ENCODE results near the gene HPN. TPM values are rescaled to one million over a fixed set of nuclear protein-coding genes. Genes with fewer than 3 reads are reported as not detected.
"Not testable (repeated sequence)": the region's sequence is repeated elsewhere in the genome, so short reads cannot be mapped to it uniquely, and the experiment has no call there.

Gene HPN
- total and polyA plus RNA-seq, 2 donors, result 0.73 TPM; not detected in 1

DNA sequence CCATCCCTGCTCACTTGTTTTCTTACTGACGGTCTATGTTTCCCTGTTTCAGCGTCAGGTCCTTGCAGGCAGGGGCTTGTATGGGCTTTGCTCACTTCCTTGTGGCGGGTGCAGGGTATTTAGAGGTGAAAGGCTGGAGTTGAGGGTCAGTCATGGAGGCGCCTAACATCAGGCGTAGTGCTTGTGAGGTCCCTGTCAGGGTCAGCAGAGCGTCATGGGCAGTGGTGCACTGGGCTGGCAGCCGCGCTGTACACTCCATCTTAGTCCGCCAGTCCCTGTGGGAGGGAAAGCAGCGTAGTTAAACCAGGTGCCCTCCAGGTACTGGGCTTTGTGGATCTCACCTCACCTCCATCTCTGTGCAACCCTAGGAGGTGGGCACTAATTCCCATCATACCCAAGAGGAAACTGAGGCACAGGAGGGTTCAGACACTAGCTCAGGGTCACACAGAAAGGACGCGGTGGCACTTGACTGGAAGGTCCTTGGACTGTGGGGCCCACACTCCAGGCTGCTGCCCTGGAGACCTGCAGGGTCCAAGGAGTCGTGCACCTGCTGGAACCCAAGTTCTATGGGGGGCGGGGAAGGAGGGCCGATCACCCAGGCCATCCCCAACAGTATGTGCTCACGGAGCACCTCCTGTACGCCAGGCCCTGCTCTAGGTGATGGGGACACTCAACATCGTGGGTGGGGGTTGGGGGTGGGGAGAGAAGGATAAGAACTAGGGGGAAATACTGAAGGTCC is 36.8 kb upstream of the HPN start:
- no peak overlapping the region for H3K27ac ChIP-seq (ENCODE audit: low read depth)
- no peak for DNase-seq (ENCODE audit: extremely low spot score)
- H3K4me1 ChIP-seq (ENCODE audit: insufficient read depth), result peaks cover 2% of the 10 kb centered on the region
- no peak overlapping the region for H3K4me3 ChIP-seq (ENCODE audit: low read depth, low read length)
- 90% methylated on average over 18 of the region's 18 CpGs for WGBS
- H3K36me3 ChIP-seq (ENCODE audit: insufficient read depth), result no peaks in the 10 kb centered on the region

DNA sequence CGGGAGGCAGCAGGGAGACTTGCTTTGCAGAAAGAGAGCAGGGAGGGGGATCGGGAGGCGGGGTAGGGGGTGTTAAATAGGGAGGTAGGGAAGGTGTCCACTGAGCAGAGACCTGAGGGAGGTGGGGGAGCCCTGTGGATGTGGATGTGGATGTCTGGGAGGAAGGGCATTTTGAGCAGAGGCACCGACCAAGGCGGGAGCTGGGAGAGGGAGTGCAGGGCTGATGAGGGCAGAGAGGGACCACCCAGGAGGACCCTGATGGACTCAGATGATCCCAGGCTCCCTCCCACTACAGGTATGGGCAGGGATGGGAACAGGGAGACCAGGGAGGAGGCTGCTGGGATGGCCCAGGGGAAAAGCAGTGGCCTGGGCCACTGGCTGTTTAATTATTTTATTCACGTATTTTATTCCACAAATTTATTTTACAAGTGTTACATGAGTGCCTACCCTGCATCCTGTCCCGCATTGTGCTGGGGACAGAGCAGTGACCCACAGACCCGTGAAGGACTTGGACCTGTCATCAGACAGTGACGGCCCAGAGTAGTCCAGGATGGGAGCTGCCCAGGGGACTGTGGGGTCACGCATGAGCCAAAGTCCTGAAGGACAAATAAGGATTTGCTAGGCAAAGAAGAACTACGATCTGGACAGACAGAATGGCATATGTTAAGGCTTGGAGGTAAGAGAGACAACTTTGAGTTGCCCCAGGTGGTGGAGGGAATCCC is 36.1 kb upstream of the HPN start:
- 82% methylated on average over 11 of the region's 11 CpGs for WGBS
- H3K4me1 ChIP-seq (ENCODE audit: insufficient read depth), result peaks cover 2% of the 10 kb centered on the region

DNA sequence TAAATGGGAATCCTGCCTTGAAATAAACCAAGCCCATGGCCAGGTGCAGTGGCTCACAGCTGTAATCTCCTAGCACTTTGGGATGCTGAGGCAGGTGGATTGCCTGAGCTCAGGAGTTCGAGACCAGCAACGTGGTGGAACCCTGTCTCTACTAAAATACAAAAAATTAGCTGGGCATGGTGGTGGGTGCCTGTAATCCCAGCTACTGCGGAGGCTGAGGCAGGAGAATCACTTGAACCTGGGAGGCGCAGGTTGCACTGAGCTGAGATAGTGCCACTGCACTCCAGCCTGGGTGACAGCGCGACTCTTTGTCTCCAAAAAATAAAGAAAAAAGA is 35.5 kb upstream of the HPN start:
- H3K27ac ChIP-seq (ENCODE audit: low read depth); H3K4me3 ChIP-seq (ENCODE audit: low read depth, low read length); H3K36me3 ChIP-seq (ENCODE audit: insufficient read depth); H3K4me1 ChIP-seq (ENCODE audit: insufficient read depth); DNase-seq (ENCODE audit: extremely low spot score): not testable (repeated sequence)
- WGBS, result 86% methylated on average over 6 of the region's 6 CpGs

More for the DNA sequence above, 36.1 kb upstream of the HPN start:
- DNase-seq (ENCODE audit: extremely low spot score), result no peak
- Histone ChIP-seq H3K27ac (ENCODE audit: low read depth) (no peak overlapping the region), H3K36me3 (ENCODE audit: insufficient read depth) (peaks cover 2% of the 10 kb centered on the region), H3K4me3 (ENCODE audit: low read depth, low read length) (no peak overlapping the region)

DNA sequence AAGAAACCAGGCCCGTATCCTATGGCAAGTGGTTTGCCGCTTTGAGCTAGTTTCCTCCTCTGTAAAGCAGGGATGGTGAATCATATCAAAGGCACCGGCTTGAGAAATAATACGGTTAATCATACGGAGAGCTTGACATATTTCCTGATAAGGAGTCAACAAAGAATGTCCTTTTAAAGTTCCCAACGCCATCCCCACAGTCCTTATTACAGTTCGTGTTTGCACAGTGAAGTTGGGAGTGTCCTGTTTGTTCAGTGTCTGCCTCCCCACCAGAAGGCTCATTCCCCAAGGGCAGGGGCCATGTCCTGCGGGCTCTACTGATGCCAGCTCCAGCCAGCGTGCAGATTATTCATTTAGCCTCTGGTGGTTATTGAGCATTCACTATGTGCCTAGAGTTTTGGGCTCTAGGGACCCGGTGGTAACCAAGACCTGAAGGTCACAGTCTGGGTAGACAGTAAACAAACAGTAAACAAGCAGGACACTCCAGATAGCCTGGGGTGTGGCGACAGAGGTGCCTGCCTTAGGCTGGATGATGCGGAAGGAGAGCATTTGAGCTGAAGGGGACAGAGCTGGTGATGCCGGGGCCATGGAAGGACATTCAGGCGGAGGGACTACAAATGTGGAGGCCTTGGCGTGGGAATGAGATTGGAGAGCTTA is 35.1 kb upstream of the HPN start:
- DNase-seq (ENCODE audit: extremely low spot score), result peak; percentile 51
- 69% methylated on average over 15 of the region's 15 CpGs for WGBS
- H3K27ac ChIP-seq (ENCODE audit: low read depth), result no peak overlapping the region
- no peak overlapping the region for H3K4me3 ChIP-seq (ENCODE audit: low read depth, low read length)
- H3K4me1 ChIP-seq (ENCODE audit: insufficient read depth), result peaks cover 2% of the 10 kb centered on the region
- H3K36me3 ChIP-seq (ENCODE audit: insufficient read depth), result peaks cover 5% of the 10 kb centered on the region

DNA sequence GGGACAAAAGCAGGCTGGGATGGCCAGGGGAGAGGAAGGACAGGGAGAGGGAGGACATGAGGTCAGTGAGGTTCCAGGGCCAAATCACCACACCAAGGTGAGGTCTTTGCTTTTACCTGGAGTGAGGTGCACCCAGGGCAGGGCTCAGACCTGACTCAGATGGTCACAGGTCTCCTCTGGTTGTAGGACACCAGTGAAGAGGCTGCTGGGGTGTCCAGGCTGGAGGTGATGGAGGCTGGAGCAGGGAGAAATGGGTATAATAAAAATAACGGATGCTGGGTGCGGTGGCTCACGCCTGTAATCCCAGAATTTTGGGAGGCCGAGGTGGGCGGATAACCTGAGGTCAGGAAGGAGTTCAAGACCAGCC is 34.5 kb upstream of the HPN start:
- H3K4me3 ChIP-seq (ENCODE audit: low read depth, low read length), result no peak overlapping the region
- H3K36me3 ChIP-seq (ENCODE audit: insufficient read depth), result peaks cover 5% of the 10 kb centered on the region
- H3K27ac ChIP-seq (ENCODE audit: low read depth), result no peak overlapping the region
- no peak for DNase-seq (ENCODE audit: extremely low spot score)
- WGBS, result 97% methylated on average over 5 of the region's 5 CpGs
- peaks cover 2% of the 10 kb centered on the region for H3K4me1 ChIP-seq (ENCODE audit: insufficient read depth)

DNA sequence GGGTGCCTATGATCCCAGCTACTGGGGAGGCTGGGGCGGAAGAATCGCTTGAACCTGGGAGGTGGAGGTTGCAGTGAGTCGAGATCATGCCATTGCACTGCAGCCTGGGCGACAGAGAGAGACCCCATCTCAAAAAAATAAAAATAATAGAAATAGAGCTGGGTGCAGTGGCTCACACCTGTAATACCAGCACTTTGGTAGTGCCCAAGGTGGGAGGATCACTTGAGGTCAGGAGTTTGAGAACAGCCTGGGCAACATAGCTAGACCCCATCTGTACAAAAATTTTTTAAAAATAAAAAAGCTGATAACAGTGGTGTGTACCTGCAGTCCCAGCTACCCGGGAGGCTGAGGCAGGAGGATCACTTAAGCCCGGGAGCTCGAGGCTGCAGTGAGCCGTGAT is 34.1 kb upstream of the HPN start:
- H3K36me3 ChIP-seq (ENCODE audit: insufficient read depth); H3K27ac ChIP-seq (ENCODE audit: low read depth); H3K4me3 ChIP-seq (ENCODE audit: low read depth, low read length); H3K4me1 ChIP-seq (ENCODE audit: insufficient read depth); DNase-seq (ENCODE audit: extremely low spot score): not testable (repeated sequence)
- 97% methylated on average over 8 of the region's 8 CpGs for WGBS

DNA sequence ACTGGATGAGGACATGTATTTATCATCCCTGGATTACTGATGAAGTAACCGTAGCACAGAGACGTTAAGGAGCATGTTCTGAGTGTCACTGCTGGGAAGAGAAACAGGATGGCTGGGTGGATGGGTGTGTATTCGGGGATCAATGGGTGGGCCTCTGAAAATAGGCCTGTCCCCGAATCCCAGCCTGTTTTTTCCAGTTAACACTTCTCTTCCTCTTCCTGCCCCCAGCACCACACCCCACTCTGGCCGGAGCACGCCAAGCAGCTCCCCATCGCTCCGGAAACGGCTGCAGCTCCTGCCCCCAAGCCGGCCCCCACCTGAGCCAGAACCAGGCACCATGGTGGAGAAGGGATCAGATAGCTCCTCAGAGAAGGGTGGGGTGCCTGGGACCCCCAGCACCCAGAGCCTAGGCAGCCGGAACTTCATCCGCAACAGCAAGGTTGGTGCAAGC is 32.6 kb upstream of the HPN start:
- H3K27ac ChIP-seq (ENCODE audit: low read depth), result no peak overlapping the region
- H3K36me3 ChIP-seq (ENCODE audit: insufficient read depth), result peaks cover 5% of the 10 kb centered on the region
- 81% methylated on average over 12 of the region's 12 CpGs for WGBS
- no peak for DNase-seq (ENCODE audit: extremely low spot score)
- H3K4me3 ChIP-seq (ENCODE audit: low read depth, low read length), result no peak overlapping the region
- peaks cover 2% of the 10 kb centered on the region for H3K4me1 ChIP-seq (ENCODE audit: insufficient read depth)

DNA sequence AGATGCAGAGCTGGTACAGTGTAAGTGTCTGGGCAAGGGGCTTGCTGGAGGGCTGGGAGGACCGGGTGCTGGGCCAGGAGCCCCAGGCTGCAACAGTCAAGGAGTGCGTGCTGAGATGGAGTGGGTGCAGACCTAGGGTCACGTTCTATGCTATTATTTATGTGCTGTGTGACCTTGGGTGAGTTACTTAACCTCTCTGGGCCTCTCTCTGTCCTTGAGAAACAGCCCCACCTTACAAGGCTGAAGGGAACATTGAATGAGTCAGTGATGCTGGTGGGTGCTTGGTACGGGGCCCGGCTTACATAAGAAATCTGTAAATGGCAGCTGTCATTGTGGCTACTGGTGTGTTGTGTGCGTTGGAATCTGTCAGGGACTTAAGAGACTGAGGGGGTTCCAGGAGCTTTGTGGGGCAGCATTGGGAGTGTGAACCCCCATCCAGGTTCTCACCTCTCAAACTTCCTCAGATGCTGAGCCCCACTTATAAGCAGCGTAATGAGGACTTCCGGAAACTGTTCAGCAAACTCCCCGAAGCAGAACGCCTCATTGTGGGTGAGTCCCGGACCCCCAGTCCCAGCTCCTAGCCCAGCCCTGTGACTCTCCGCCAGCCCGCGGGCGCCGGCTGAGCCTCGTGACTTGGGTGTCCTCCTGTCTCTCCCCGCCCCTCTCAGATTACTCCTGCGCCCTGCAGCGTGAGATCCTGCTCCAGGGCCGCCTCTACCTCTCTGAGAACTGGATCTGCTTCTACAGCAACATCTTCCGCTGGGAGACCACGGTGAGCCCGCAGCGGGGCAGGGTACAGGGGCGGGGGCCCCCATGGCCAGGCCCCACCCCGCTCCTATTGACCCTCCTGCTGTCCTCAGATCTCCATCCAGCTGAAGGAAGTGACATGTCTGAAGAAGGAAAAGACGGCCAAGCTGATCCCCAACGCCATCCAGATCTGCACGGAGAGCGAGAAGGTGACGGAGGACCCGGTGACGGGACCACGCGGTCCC is 31.8 kb upstream of the HPN start:
- Histone ChIP-seq H3K4me3 (ENCODE audit: low read depth, low read length) (no peak overlapping the region), H3K36me3 (ENCODE audit: insufficient read depth) (peaks cover 5% of the 10 kb centered on the region), H3K4me1 (ENCODE audit: insufficient read depth) (peaks cover 2% of the 10 kb centered on the region), H3K27ac (ENCODE audit: low read depth) (no peak overlapping the region)
- WGBS, result 90% methylated on average over 36 of the region's 36 CpGs
- no peak for DNase-seq (ENCODE audit: extremely low spot score)

DNA sequence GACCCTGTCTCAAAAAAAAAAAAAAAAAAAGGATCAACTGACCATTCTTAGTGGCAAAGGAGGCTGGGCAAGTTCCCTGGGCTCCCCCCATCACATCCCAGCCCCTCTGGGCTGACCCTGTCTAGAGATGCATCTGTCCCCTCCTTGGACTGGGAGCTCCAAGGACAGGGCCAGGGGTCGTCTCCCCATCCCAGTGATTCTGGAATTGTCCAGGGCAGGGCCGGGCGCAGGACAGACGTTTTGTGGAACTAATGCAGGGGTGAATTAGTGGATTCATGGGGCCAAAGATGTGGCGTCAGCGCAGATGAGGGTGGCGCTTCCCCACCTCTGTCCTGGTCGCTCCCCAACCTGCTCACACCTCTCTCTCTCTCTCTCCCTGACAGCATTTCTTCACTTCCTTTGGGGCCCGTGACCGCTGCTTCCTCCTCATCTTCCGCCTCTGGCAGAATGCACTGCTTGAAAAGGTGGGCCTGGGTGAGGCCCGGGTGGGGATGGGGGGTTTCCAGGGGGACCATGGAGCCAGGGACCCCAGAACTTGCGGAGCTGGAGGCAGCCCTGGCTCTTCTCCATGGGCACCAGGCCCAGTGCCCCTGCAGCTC is 30.3 kb upstream of the HPN start:
- Histone ChIP-seq H3K4me1 (ENCODE audit: insufficient read depth) (no peaks in the 10 kb centered on the region), H3K36me3 (ENCODE audit: insufficient read depth) (peaks cover 5% of the 10 kb centered on the region), H3K27ac (ENCODE audit: low read depth) (no peak overlapping the region), H3K4me3 (ENCODE audit: low read depth, low read length) (no peak overlapping the region)
- 82% methylated on average over 13 of the region's 13 CpGs for WGBS
- no peak for DNase-seq (ENCODE audit: extremely low spot score)

DNA sequence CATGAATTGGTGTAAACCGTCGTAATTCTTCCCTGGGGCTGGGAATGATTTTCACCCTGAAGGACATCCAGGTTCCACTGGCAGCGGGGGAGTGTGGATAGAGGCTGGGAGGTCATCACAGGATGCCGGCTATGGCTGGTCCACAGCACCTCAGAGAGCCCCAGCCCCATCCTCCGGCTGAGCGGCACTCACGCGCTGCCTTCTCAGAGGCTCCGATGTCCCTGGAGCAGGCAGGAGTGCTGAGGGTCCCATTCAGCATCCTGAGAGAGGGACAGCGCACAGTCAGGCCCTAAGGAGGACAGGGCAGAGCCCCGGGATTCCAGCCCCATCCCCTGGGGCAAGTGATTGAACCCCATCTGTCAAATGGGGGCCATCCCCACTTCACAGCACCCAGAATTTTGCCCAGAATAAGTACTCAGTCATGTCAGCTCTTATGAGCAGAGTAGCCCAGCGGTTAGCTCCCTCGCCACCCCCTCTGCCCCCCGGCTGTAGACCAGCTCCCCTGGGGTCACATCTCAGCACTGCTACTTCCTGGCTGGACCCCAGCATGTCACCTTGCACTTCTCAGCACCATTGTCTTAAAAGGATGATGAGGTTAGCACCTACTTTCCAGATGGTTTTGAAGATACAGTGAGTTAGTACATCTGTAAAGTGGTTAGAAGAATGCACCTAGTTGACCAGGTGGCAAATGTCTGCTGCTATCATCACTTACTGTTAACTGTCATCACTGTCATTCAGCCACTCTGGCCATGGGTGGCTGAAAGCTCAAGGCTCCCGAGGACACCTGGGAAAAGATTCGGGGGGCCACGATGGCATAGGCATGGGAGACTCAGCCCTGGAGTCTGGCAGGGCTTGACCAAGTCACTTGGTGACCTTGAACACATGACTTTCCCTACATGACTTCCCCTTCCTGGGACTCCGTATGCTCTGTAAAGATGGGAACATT is 29.5 kb upstream of the HPN start:
- H3K27ac ChIP-seq (ENCODE audit: low read depth), result no peak overlapping the region
- no peaks in the 10 kb centered on the region for H3K4me1 ChIP-seq (ENCODE audit: insufficient read depth)
- no peak overlapping the region for H3K4me3 ChIP-seq (ENCODE audit: low read depth, low read length)
- no peak for DNase-seq (ENCODE audit: extremely low spot score)
- H3K36me3 ChIP-seq (ENCODE audit: insufficient read depth), result peaks cover 5% of the 10 kb centered on the region
- 84% methylated on average over 18 of the region's 18 CpGs for whole genome bisulfite sequencing

DNA sequence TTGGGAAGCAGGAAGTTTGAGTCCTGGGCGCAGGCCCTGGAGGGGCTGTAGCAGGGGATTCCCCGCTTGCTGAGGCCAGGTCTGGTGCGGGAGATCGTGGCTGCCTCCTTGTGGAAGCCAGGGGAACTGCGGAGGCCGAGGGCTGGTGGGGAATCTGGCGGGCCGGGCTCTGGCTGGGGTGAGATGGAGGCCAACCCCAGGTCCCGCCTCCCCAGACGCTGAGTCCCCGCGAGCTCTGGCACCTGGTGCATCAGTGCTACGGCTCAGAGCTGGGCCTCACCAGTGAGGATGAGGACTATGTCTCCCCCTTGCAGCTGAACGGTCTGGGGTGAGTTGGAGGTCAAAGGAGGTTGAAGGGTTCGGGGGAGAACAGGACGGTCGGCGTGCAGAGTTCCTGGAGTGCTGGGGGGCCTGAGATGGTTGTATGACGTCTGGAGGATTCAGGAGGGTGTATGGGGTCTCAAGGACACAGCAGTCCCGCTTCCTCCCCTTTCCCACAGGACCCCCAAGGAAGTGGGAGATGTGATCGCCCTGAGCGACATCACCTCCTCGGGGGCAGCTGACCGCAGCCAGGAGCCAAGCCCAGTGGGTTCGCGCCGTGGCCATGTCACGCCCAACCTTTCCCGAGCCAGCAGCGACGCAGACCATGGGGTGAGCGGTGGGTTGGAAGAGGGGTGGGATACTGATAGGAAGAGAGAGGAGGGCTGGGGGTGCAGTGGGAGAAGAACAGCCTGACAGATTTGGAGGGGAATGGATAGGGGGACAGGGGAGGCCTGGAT is 28.3 kb upstream of the HPN start:
- H3K4me1 ChIP-seq (ENCODE audit: insufficient read depth), result no peaks in the 10 kb centered on the region
- WGBS, result 49% methylated on average over 32 of the region's 32 CpGs
- no peak overlapping the region for H3K4me3 ChIP-seq (ENCODE audit: low read depth, low read length)
- H3K27ac ChIP-seq (ENCODE audit: low read depth), result no peak overlapping the region
- DNase-seq (ENCODE audit: extremely low spot score), result no peak
- peaks cover 5% of the 10 kb centered on the region for H3K36me3 ChIP-seq (ENCODE audit: insufficient read depth)
